Measurements from ENCODE around the gene SPG7.
"Not testable (repeated sequence)": the region's sequence is repeated elsewhere in the genome, so short reads cannot be mapped to it uniquely, and the experiment has no call there.

Gene SPG7

DNA sequence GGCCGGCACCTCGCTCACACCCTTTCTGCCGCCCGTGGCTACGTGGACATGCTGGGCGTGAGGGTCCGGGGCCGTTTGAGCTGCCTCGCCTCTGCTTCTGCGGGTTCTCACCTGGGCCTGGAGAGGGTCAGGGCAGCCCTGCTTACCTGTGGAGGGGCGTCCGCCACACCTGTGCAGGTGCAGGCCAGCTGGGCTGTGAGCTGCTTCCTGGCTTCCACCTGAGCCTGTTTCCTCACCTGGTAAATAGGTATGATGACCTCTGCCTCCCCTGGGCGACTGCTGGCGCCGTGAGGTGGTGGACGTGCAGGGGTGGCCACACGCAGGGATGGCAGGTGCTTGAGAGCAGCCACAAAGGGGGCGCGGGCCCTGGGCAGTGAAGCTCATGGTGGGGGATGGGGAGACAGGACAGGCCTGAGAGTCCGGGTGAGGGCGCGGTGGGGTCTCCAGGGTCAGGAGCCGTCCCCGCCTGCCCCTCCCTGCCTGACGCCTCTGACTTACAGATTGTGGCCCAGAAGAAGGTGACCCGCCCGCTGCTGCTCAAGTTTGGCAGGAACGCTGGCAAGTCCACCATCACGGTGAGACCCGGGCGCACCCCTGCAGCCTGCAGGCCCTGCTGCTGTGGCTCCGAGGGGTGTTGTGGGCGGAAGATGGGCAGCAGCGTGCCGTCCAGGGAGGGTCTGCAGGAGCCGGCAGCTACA lies 75.1 kb downstream of the SPG7 start:
- H3K36me3 ChIP-seq (ENCODE audit: control insufficient read depth, insufficient read depth, low read length) = no peaks in the 10 kb centered on the region
- H3K9ac ChIP-seq (ENCODE audit: low read length) = peak overlapping the region; percentile 74
- peaks cover 30% of the 10 kb centered on the region for H3K4me1 ChIP-seq (ENCODE audit: control insufficient read depth, insufficient read depth, low read length)
- no peaks in the 10 kb centered on the region for H3K9me3 ChIP-seq (ENCODE audit: control insufficient read depth, low read length)
- no peak overlapping the region for H3K4me3 ChIP-seq (ENCODE audit: low read length)
- no peaks in the 10 kb centered on the region for H3K27me3 ChIP-seq (ENCODE audit: control insufficient read depth, insufficient read depth, low read length)

DNA sequence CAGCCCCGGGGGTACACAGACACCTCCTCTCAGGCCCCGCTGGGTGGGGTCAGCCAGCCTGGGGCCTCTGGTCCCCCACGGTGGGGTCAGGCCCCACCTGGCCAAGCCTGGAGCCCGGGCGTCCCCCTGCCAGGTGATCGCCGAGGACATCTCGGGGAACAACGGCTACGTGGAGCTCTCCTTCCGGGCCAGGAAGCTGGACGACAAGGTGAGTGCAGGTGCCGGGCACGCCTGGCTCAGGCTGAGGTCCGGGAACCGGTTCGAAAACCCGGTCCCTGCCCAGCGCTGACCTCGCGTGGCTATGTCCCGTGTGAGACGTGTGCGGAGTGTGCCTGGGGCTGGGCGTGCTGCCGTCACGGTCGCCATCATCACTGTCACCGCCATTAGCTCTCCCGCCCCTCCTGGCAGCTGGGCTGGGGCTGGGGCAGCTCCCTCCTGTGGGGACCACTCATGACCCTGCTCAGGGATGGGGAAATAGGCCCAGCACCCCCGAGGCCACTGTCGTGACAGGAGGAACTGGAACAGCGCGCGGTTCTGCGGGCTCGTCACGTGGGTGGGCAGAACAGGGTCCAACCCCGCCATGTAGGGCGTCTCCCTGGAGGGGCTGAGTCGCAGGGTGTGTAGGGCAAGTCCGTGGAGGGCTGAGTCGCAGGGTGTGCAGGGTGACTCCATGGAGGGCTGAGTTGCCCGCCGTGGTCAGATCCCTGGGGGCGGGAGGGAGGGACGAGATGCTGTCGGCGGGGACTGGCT lies 75.9 kb downstream of the SPG7 start:
- H3K4me1 ChIP-seq (ENCODE audit: control insufficient read depth, insufficient read depth, low read length) = peaks cover 30% of the 10 kb centered on the region
- H3K4me3 ChIP-seq (ENCODE audit: low read length) = no peak overlapping the region
- H3K9ac ChIP-seq (ENCODE audit: low read length) = no peak overlapping the region
- no peaks in the 10 kb centered on the region for H3K36me3 ChIP-seq (ENCODE audit: control insufficient read depth, insufficient read depth, low read length)
- no peaks in the 10 kb centered on the region for H3K27me3 ChIP-seq (ENCODE audit: control insufficient read depth, insufficient read depth, low read length)
- no peaks in the 10 kb centered on the region for H3K9me3 ChIP-seq (ENCODE audit: control insufficient read depth, low read length)

- no peak overlapping the region for H3K4me3 ChIP-seq (ENCODE audit: low read length)
- H3K9ac ChIP-seq (ENCODE audit: low read length) = no peak overlapping the region
- H3K36me3 ChIP-seq (ENCODE audit: control insufficient read depth, insufficient read depth, low read length) = no peaks in the 10 kb centered on the region
Measured at GRCh38 chr16:89584768-89585549, 76.8 kb downstream of the SPG7 start.

GRCh38 chr16:89586218-89586617 lies 78.0 kb downstream of the SPG7 start:
- no peaks in the 10 kb centered on the region for H3K36me3 ChIP-seq (ENCODE audit: control insufficient read depth, insufficient read depth, low read length)
- peak overlapping the region; percentile 47 for H3K9ac ChIP-seq (ENCODE audit: low read length)
- no peak overlapping the region for H3K4me3 ChIP-seq (ENCODE audit: low read length)
- no peaks in the 10 kb centered on the region for H3K27me3 ChIP-seq (ENCODE audit: control insufficient read depth, insufficient read depth, low read length)
- no peaks in the 10 kb centered on the region for H3K9me3 ChIP-seq (ENCODE audit: control insufficient read depth, low read length)
- peaks cover 30% of the 10 kb centered on the region for H3K4me1 ChIP-seq (ENCODE audit: control insufficient read depth, insufficient read depth, low read length)

More at GRCh38 chr16:89584768-89585549, 76.8 kb downstream of the SPG7 start:
- H3K27me3 ChIP-seq (ENCODE audit: control insufficient read depth, insufficient read depth, low read length) = no peaks in the 10 kb centered on the region
- no peaks in the 10 kb centered on the region for H3K9me3 ChIP-seq (ENCODE audit: control insufficient read depth, low read length)
- H3K4me1 ChIP-seq (ENCODE audit: control insufficient read depth, insufficient read depth, low read length) = peaks cover 30% of the 10 kb centered on the region

GRCh38 chr16:89586853-89587252 lies 78.7 kb downstream of the SPG7 start:
- Histone ChIP-seq H3K9me3 (ENCODE audit: control insufficient read depth, low read length) (no peaks in the 10 kb centered on the region), H3K4me3 (ENCODE audit: low read length) (no peak overlapping the region), H3K9ac (ENCODE audit: low read length) (peak overlapping the region; percentile 47), H3K4me1 (ENCODE audit: control insufficient read depth, insufficient read depth, low read length) (peaks cover 26% of the 10 kb centered on the region), H3K36me3 (ENCODE audit: control insufficient read depth, insufficient read depth, low read length) (no peaks in the 10 kb centered on the region), H3K27me3 (ENCODE audit: control insufficient read depth, insufficient read depth, low read length) (no peaks in the 10 kb centered on the region)

DNA sequence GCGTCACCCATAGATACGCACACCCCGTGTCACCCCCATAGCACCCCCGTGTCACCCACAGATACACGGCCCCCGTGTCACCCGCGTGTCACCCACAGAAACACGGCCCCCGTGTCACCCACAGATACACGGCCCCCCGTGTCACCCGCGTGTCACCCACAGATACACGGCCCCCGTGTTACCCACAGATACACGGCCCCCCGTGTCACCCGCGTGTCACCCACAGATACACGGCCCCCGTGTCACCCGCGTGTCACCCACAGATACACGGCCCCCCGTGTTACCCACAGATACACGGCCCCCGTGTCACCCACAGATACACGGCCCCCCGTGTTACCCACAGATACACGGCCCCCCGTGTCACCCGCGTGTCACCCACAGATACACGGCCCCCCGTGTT lies 79.5 kb downstream of the SPG7 start:
- H3K27me3 ChIP-seq (ENCODE audit: control insufficient read depth, insufficient read depth, low read length); H3K36me3 ChIP-seq (ENCODE audit: control insufficient read depth, insufficient read depth, low read length); H3K9me3 ChIP-seq (ENCODE audit: control insufficient read depth, low read length); H3K4me3 ChIP-seq (ENCODE audit: low read length); H3K9ac ChIP-seq (ENCODE audit: low read length): not testable (repeated sequence)
- peaks cover 18% of the 10 kb centered on the region for H3K4me1 ChIP-seq (ENCODE audit: control insufficient read depth, insufficient read depth, low read length)

- Histone ChIP-seq H3K36me3 (ENCODE audit: control insufficient read depth, insufficient read depth, low read length) (no peaks in the 10 kb centered on the region), H3K9me3 (ENCODE audit: control insufficient read depth, low read length) (no peaks in the 10 kb centered on the region), H3K27me3 (ENCODE audit: control insufficient read depth, insufficient read depth, low read length) (no peaks in the 10 kb centered on the region), H3K4me3 (ENCODE audit: low read length) (no peak overlapping the region), H3K9ac (ENCODE audit: low read length) (no peak overlapping the region), H3K4me1 (ENCODE audit: control insufficient read depth, insufficient read depth, low read length) (peaks cover 11% of the 10 kb centered on the region)
Measured at GRCh38 chr16:89588413-89589109, 80.4 kb downstream of the SPG7 start.

- Histone ChIP-seq H3K27me3 (ENCODE audit: control insufficient read depth, insufficient read depth, low read length) (no peaks in the 10 kb centered on the region), H3K4me1 (ENCODE audit: control insufficient read depth, insufficient read depth, low read length) (peaks cover 11% of the 10 kb centered on the region), H3K36me3 (ENCODE audit: control insufficient read depth, insufficient read depth, low read length) (no peaks in the 10 kb centered on the region), H3K4me3 (ENCODE audit: low read length) (no peak overlapping the region), H3K9me3 (ENCODE audit: control insufficient read depth, low read length) (no peaks in the 10 kb centered on the region), H3K9ac (ENCODE audit: low read length) (no peak overlapping the region)
Measured at GRCh38 chr16:89589241-89589926, 81.2 kb downstream of the SPG7 start.

DNA sequence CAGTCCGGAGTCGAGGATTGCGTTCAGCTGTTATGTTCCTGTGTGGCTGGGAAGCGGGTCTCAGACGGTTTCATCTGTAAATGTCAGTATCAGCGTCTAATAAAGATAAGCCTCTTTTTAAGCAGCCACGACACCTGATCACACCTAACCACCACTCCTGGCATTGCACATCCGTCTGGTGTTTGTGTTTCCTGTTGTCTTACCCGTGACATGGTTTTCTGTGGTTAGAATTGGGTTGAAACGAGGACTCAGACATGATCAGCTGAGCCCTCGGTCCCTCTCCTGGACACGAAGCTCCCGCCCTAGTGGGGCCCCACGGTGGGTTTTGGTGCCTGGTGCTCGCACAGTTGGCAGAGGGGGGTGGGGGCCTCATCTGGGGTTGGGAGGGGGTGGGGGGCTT lies 85.6 kb downstream of the SPG7 start:
- Histone ChIP-seq H3K27me3 (ENCODE audit: control insufficient read depth, insufficient read depth, low read length) (no peaks in the 10 kb centered on the region), H3K4me1 (ENCODE audit: control insufficient read depth, insufficient read depth, low read length) (no peaks in the 10 kb centered on the region), H3K4me3 (ENCODE audit: low read length) (no peak overlapping the region), H3K36me3 (ENCODE audit: control insufficient read depth, insufficient read depth, low read length) (no peaks in the 10 kb centered on the region), H3K9me3 (ENCODE audit: control insufficient read depth, low read length) (no peaks in the 10 kb centered on the region), H3K9ac (ENCODE audit: low read length) (no peak overlapping the region)

DNA sequence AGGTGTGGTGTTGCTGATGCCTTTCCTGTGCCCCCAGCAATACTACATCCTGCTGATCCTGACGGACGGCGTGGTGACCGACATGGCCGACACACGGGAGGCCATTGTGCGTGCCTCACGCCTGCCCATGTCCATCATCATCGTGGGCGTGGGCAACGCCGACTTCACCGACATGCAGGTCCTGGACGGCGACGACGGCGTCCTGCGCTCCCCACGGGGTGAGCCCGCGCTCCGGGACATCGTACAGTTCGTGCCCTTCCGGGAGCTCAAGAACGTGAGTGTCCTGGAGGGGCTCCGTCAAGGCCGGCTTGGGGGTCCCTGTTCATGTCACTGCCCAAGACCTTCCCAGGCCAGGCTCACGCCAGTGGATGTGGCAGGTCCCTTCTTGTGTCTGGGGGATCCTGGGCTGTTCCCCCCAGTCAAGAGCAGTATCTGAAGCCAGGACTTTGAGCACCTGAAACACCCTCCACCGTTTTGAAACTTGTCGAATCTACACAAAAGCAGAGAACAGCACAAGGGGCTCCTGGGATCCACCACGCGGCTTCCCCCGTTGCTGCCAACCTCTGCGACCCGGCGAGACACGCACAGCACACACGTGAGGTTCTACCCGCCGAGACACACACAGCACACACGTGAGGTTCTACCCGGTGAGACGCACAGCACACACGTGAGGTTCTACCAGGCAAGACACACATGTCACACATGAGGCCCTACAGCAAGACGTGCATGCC lies 87.3 kb downstream of the SPG7 start:
- Histone ChIP-seq H3K4me3 (ENCODE audit: low read length) (no peak overlapping the region), H3K9me3 (ENCODE audit: control insufficient read depth, low read length) (no peaks in the 10 kb centered on the region), H3K9ac (ENCODE audit: low read length) (no peak overlapping the region), H3K27me3 (ENCODE audit: control insufficient read depth, insufficient read depth, low read length) (no peaks in the 10 kb centered on the region), H3K4me1 (ENCODE audit: control insufficient read depth, insufficient read depth, low read length) (no peaks in the 10 kb centered on the region), H3K36me3 (ENCODE audit: control insufficient read depth, insufficient read depth, low read length) (no peaks in the 10 kb centered on the region)

Measured in mucosa of stomach (tissue), 1 donor.